ENCODE results near the gene OGDH. TPM values are rescaled to one million over a fixed set of nuclear protein-coding genes. Genes with fewer than 3 reads are reported as not detected.
"Not testable (repeated sequence)": the region's sequence is repeated elsewhere in the genome, so short reads cannot be mapped to it uniquely, and the experiment has no call there.

Gene OGDH
- total RNA-seq, 4 donors from 2014 or later, result 74.0 to 160 (median 143) TPM

GRCh38 chr7:44700322-44700721 is 93.9 kb downstream of the OGDH start:
- in situ Hi-C loops (cut with MboI; ENCODE audit: low pct_ligation_motif_present in 1 of 4, low pct_unique_long_range_greater_than_20kb in 1 of 4, low sequenced_read_pairs in 3 of 4) (no loop called here), intact Hi-C loops (cut with DNase I; ENCODE audit: low total_unique reads) (no loop called here)
- no peaks in the 10 kb centered on the region for H3K27me3 ChIP-seq
- no peaks in the 10 kb centered on the region for H3K9me3 ChIP-seq
- DNase-seq, result no peak
- no peaks in the 10 kb centered on the region for H3K4me1 ChIP-seq
- no peak overlapping the region for H3K4me3 ChIP-seq
- 95 to 97% methylated on average over 2 to 8 of the region's 8 CpGs for WGBS, 2 donors (ENCODE audit: low coverage in 1 of 2)
- H3K27ac ChIP-seq, result no peak overlapping the region
- H3K36me3 ChIP-seq, result peaks cover 0 to 69% (median 34%) of the 10 kb centered on the region in 4 donors
- TF ChIP-seq POLR2A (IDR thresholded peaks at IDR 0.05) (no peak), EP300 (IDR thresholded peaks at IDR 0.05; ENCODE audit: low read depth) (no peak), CTCF (IDR thresholded peaks at IDR 0.05) (no peak), POLR2AphosphoS5 (IDR thresholded peaks at IDR 0.05) (no peak)

GRCh38 chr7:44703391-44703790 is 97.0 kb downstream of the OGDH start:
- H3K27ac ChIP-seq; intact Hi-C loops (cut with DNase I; ENCODE audit: low total_unique reads); H3K4me3 ChIP-seq; H3K27me3 ChIP-seq; DNase-seq; in situ Hi-C loops (cut with MboI; ENCODE audit: low pct_ligation_motif_present in 1 of 4, low pct_unique_long_range_greater_than_20kb in 1 of 4, low sequenced_read_pairs in 3 of 4); H3K9me3 ChIP-seq; H3K4me1 ChIP-seq: not testable (repeated sequence)
- 93 to 96% methylated on average over 8 to 10 of the region's 10 CpGs for WGBS, 2 donors (ENCODE audit: low coverage in 1 of 2)
- H3K36me3 ChIP-seq, result peaks cover 0 to 62% (median 28%) of the 10 kb centered on the region in 4 donors

- Histone ChIP-seq H3K27ac (no peak overlapping the region), H3K4me1 (no peaks in the 10 kb centered on the region), H3K9me3 (no peaks in the 10 kb centered on the region), H3K4me3 (no peak overlapping the region), H3K27me3 (no peaks in the 10 kb centered on the region), H3K36me3 (peaks cover 0 to 57% (median 27%) of the 10 kb centered on the region in 4 donors)
- intact Hi-C loops (cut with DNase I; ENCODE audit: low total_unique reads) (no loop called here), in situ Hi-C loops (cut with MboI; ENCODE audit: low pct_ligation_motif_present in 1 of 4, low pct_unique_long_range_greater_than_20kb in 1 of 4, low sequenced_read_pairs in 3 of 4) (no loop called here)
- no peak for TF ChIP-seq EP300 (IDR thresholded peaks at IDR 0.05; ENCODE audit: low read depth)
- no peak for TF ChIP-seq CTCF (IDR thresholded peaks at IDR 0.05)
- TF ChIP-seq POLR2AphosphoS5 (IDR thresholded peaks at IDR 0.05), result no peak
- TF ChIP-seq POLR2A (IDR thresholded peaks at IDR 0.05), result no peak
- 87 to 92% methylated on average over 1 of the region's 1 CpG for WGBS, 2 donors (ENCODE audit: low coverage in 1 of 2)
- DNase-seq, result no peak
Measured at GRCh38 chr7:44703921-44704320, 97.5 kb downstream of the OGDH start.

GRCh38 chr7:44705434-44705833 is 99.0 kb downstream of the OGDH start:
- H3K9me3 ChIP-seq, result no peaks in the 10 kb centered on the region
- intact Hi-C loops (cut with DNase I; ENCODE audit: low total_unique reads) (no loop called here), in situ Hi-C loops (cut with MboI; ENCODE audit: low pct_ligation_motif_present in 1 of 4, low pct_unique_long_range_greater_than_20kb in 1 of 4, low sequenced_read_pairs in 3 of 4) (no loop called here)
- no peak for DNase-seq
- peaks cover 0 to 53% (median 22%) of the 10 kb centered on the region in 4 donors for H3K36me3 ChIP-seq
- no peak overlapping the region for H3K4me3 ChIP-seq
- H3K4me1 ChIP-seq, result no peaks in the 10 kb centered on the region
- WGBS, 2 donors (ENCODE audit: low coverage in 1 of 2), result 99 to 100% methylated on average over 2 to 3 of the region's 3 CpGs
- H3K27ac ChIP-seq, result no peak overlapping the region
- no peak for TF ChIP-seq EP300 (IDR thresholded peaks at IDR 0.05; ENCODE audit: low read depth)
- TF ChIP-seq POLR2A (IDR thresholded peaks at IDR 0.05), result no peak
- no peaks in the 10 kb centered on the region for H3K27me3 ChIP-seq

GRCh38 chr7:44706788-44707557 is 100.5 kb downstream of the OGDH start:
- 98 to 100% methylated on average over 3 to 20 of the region's 20 CpGs for WGBS, 2 donors (ENCODE audit: low coverage in 1 of 2)
- in situ Hi-C loops (cut with MboI; ENCODE audit: low pct_ligation_motif_present in 1 of 4, low pct_unique_long_range_greater_than_20kb in 1 of 4, low sequenced_read_pairs in 3 of 4), result no loop called here
- H3K9me3 ChIP-seq, result no peaks in the 10 kb centered on the region
- H3K27me3 ChIP-seq, result no peaks in the 10 kb centered on the region
- intact Hi-C loops (cut with DNase I; ENCODE audit: low total_unique reads), result no loop called here
- no peak for DNase-seq
- H3K27ac ChIP-seq, result no peak overlapping the region
- H3K36me3 ChIP-seq, result peaks cover 0 to 40% (median 17%) of the 10 kb centered on the region in 4 donors
- no peaks in the 10 kb centered on the region for H3K4me1 ChIP-seq
- no peak overlapping the region for H3K4me3 ChIP-seq
- TF ChIP-seq POLR2AphosphoS5 (IDR thresholded peaks at IDR 0.05) (no peak), EP300 (IDR thresholded peaks at IDR 0.05; ENCODE audit: low read depth) (no peak), CTCF (IDR thresholded peaks at IDR 0.05) (no peak), POLR2A (IDR thresholded peaks at IDR 0.05) (no peak)

Data from transverse colon (tissue), 4 donors.